IPS-20b (cell line): Measurements from ENCODE around the gene ANOS1.
"Not testable (repeated sequence)": the region's sequence is repeated elsewhere in the genome, so short reads cannot be mapped to it uniquely, and the experiment has no call there.

Source experiments
- H3K27ac ChIP-seq: one replicate; pipeline ENCODE4 v1.5.1; 2013; ENCODE audit warnings: low read length
- H3K27me3 ChIP-seq: 2 replicates; pipeline ENCODE4 v1.6.1; 2013; ENCODE audit warnings: mild to moderate bottlenecking, low read length, inconsistent platforms; ENCODE audit not compliant: insufficient read depth
- H3K36me3 ChIP-seq: 2 replicates; pipeline ENCODE4 v1.6.1; 2013; ENCODE audit warnings: low read depth, mild to moderate bottlenecking, inconsistent platforms, low read length, moderate library complexity; ENCODE audit not compliant: insufficient read depth
- H3K4me1 ChIP-seq: 2 replicates; pipeline ENCODE4 v1.6.1; 2013; ENCODE audit warnings: mild to moderate bottlenecking, control low read depth, inconsistent platforms, low read length, moderate library complexity; ENCODE audit not compliant: insufficient read depth
- H3K4me3 ChIP-seq: 2 replicates; pipeline ENCODE4 v1.5.1; 2013; ENCODE audit warnings: mild to moderate bottlenecking, low read length, inconsistent platforms
- H3K9ac ChIP-seq: 2 replicates; pipeline ENCODE4 v1.6.1; 2013; ENCODE audit warnings: low read depth, mild to moderate bottlenecking, inconsistent platforms, low read length, moderate library complexity
- H3K9me3 ChIP-seq: 2 replicates; pipeline ENCODE4 v1.6.1; 2013; ENCODE audit warnings: mild to moderate bottlenecking, low read depth, low read length, inconsistent platforms; ENCODE audit not compliant: insufficient read depth

Gene ANOS1

DNA sequence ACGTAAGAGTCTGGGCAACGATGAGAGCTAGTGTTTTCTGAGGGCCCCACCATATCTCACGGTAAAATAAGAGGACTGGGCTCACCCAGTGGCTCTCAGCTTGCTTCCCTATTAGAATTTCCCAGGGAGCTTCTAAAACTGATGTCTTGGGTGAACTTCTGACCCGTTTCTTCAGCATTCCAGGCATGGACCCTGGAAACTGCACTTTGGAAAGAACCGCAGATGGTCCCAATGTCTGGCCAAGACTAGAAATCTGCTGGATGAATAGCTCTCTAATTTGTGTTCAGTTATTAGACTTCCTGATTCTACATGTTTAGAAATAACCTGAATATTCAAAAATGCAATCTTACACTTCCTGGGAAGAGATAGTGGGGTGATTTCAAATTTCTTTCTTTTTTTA is 127.8 kb downstream of the ANOS1 start:
- no peaks in the 10 kb centered on the region for H3K36me3 ChIP-seq
- no peaks in the 10 kb centered on the region for H3K9me3 ChIP-seq
- no peak overlapping the region for H3K9ac ChIP-seq
- no peak overlapping the region for H3K27ac ChIP-seq
- no peaks in the 10 kb centered on the region for H3K4me1 ChIP-seq
- H3K4me3 ChIP-seq = no peak overlapping the region
- no peaks in the 10 kb centered on the region for H3K27me3 ChIP-seq

DNA sequence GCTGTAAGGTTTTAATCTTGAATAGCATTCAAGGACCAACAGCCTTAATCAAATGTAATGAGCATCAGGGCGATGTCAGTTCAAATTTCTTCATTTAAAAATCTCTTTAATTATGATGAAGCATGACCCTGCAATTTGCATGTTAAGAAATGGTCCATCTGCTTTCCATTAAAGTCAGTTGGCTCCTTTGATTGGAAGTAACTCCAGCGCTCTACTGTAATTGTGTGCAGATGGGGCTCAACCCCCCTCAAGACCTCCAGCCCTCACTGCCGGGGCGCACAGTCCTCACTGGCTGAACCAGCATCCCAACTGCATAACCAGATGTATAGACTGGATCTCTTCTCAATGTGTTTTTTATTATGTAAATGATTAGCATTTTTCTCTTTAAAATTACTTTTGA is 140.4 kb downstream of the ANOS1 start:
- no peak overlapping the region for H3K4me3 ChIP-seq
- H3K9ac ChIP-seq = no peak overlapping the region

DNA sequence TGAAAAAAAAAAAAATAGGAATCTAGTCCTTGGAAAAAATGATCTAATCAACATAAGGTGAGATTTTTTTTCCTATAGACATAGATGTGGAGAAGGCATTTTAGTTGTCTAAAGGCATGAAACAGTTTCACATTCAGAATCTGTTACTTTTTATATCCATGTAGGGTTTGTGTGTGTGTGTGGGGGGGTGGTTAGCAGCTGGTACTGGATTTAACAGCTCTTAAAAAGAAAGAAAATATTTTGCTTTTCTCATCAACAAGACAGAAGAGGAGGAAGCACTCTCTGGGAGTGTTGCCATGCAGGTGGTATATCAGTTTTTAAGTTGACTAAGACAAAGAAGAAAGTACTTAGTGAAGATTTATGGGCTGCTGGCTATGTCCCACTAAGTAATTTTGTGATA is 145.0 kb downstream of the ANOS1 start:
- no peak overlapping the region for H3K9ac ChIP-seq
- H3K9me3 ChIP-seq = no peaks in the 10 kb centered on the region
- peaks cover 4% of the 10 kb centered on the region; the same call in 1 of the 2 replicates for H3K4me1 ChIP-seq
- peaks cover 46% of the 10 kb centered on the region; the same call in 1 of the 2 replicates for H3K36me3 ChIP-seq
- no peaks in the 10 kb centered on the region for H3K27me3 ChIP-seq
- H3K27ac ChIP-seq = no peak overlapping the region
- no peak overlapping the region for H3K4me3 ChIP-seq

More for the DNA sequence above, 140.4 kb downstream of the ANOS1 start:
- H3K27ac ChIP-seq = no peak overlapping the region
- peaks cover 4% of the 10 kb centered on the region; the same call in 1 of the 2 replicates for H3K4me1 ChIP-seq
- no peaks in the 10 kb centered on the region for H3K9me3 ChIP-seq
- peaks cover 28% of the 10 kb centered on the region; the same call in 1 of the 2 replicates for H3K36me3 ChIP-seq
- H3K27me3 ChIP-seq = no peaks in the 10 kb centered on the region

DNA sequence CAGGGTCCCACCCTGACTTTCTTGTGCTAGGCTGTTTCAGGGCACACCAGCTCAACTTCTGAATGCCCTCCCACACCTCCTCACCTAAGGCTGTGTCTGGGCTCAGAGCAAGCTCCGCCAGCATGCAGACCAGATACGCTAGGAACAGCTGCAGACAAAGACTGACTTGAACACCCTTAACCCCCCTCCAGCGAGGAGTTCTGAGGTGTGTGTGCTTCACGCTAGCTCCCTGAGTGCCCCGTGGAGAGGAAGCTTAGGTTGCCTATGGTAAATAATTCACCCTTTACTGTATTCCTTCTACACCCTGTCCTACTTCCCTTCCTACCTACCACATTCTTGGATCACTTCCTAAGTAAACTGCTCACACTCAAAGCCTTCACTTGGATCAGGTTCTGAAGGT is 152.3 kb downstream of the ANOS1 start:
- Histone ChIP-seq H3K27me3 (no peaks in the 10 kb centered on the region), H3K9ac (no peak overlapping the region), H3K4me1 (no peaks in the 10 kb centered on the region), H3K36me3 (peaks cover 37% of the 10 kb centered on the region; the same call in 1 of the 2 replicates), H3K4me3 (no peak overlapping the region), H3K27ac (no peak overlapping the region), H3K9me3 (no peaks in the 10 kb centered on the region)

DNA sequence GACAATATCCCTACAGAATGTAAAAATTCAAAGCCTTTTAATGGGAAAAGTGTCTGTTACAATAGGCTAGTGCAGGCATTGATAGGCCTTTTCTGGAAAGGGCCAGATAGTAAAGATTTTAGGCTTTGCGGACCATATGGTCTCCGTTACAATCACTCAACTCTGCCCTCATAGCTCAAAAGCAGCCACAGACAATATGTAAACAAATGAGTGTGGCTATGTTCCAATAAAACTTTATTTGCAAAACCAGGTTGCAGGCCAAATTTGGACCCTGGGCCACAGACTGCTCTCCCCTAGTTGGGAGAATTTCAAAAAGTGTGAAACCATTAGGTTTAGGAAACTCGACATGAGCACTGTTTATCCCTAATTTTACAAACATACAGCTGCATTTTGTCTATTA is 155.1 kb downstream of the ANOS1 start:
- H3K4me3 ChIP-seq = no peak overlapping the region
- H3K27me3 ChIP-seq = no peaks in the 10 kb centered on the region
- no peak overlapping the region for H3K27ac ChIP-seq
- no peaks in the 10 kb centered on the region for H3K9me3 ChIP-seq
- peaks cover 24% of the 10 kb centered on the region; the same call in 1 of the 2 replicates for H3K36me3 ChIP-seq
- H3K9ac ChIP-seq = no peak overlapping the region
- H3K4me1 ChIP-seq = no peaks in the 10 kb centered on the region

DNA sequence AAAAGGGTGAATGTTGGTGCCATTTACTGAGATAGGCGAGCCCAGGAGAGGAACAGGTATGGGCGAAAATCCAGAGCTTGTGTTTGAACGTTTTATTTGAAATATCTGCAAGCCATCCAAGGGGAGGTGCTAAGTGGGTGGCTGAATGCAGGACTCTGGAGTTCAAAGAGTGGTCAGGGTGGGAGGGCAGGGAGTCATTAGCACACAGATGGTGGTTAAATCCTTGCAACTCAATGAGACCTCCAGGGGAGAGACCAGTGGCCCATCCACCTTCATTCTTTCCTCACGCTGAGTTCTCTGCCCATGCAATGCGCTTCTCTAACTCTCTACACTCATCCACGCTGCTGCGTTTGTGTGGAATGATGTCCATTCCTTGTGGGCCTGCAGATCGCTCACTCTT is 166.2 kb downstream of the ANOS1 start:
- Histone ChIP-seq H3K4me1 (no peaks in the 10 kb centered on the region), H3K27me3 (no peaks in the 10 kb centered on the region), H3K9ac (no peak overlapping the region), H3K4me3 (no peak overlapping the region), H3K9me3 (no peaks in the 10 kb centered on the region), H3K27ac (no peak overlapping the region), H3K36me3 (peaks cover 55% of the 10 kb centered on the region)

DNA sequence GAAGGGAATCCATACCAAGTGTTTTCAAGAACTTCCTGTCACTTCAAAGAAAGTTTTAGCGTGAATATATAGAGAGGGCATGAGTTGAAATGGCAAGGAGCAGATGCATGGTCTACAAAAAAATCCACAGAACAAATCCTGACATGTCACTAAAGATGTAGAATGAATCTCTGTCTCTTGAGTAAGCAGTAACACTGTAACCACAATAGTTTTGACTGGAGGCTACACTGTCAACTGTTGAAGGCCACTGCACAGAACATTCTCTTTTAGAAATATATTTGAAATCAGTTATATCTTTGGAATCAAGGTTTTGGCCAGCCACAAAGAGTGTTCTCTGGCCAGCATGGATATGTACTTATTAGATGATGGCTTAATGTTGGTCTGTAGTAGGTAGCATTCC is 183.5 kb downstream of the ANOS1 start:
- H3K4me1 ChIP-seq = no peaks in the 10 kb centered on the region
- no peak overlapping the region for H3K4me3 ChIP-seq
- H3K36me3 ChIP-seq = peaks cover 49% of the 10 kb centered on the region; the same call in 1 of the 2 replicates
- H3K9ac ChIP-seq = no peak overlapping the region
- no peaks in the 10 kb centered on the region for H3K9me3 ChIP-seq
- H3K27ac ChIP-seq = no peak overlapping the region
- no peaks in the 10 kb centered on the region for H3K27me3 ChIP-seq

DNA sequence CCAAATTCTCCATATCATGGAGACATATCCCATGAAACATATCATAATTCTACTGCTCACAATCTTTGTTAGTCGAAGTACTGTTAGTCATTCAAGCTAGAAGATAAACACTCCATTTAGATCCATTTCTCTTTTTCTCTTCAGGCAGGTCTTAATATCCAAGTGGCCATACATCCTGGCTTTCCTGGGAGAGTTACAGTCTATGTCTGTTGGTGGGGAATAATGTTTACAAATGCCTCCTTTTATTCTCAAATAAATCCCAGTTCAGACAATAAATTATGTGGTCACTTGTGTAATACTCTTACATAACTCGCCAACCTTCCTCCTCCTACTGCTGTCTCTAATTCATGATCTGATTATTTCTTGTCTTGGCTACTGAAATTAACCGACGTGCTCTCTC is 185.2 kb downstream of the ANOS1 start:
- Histone ChIP-seq H3K9me3 (no peaks in the 10 kb centered on the region), H3K4me1 (no peaks in the 10 kb centered on the region), H3K36me3 (peaks cover 42% of the 10 kb centered on the region; the same call in 1 of the 2 replicates), H3K27ac (no peak overlapping the region), H3K4me3 (no peak overlapping the region), H3K27me3 (no peaks in the 10 kb centered on the region), H3K9ac (no peak overlapping the region)

DNA sequence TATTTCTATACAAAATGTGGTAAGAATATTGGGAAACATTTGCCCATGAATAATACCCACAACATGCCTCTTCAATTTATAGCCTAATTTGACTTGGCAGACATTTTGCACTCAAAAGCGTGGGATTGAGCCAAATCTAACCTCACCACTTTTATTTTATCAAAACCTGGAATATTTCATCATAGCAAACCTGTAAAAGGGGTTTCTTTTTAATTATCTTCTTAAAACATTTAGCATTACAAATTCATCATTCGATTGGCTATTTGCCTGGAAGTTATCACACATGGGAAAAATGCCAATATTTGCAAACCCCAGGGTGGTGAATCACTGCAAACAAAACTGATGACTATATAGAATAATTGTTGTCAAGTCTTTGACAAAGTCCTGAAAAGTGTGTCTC is 211.1 kb downstream of the ANOS1 start:
- no peak overlapping the region for H3K9ac ChIP-seq
- no peaks in the 10 kb centered on the region for H3K4me1 ChIP-seq
- H3K9me3 ChIP-seq = no peaks in the 10 kb centered on the region
- H3K36me3 ChIP-seq = no peaks in the 10 kb centered on the region
- no peaks in the 10 kb centered on the region for H3K27me3 ChIP-seq
- H3K4me3 ChIP-seq = no peak overlapping the region
- H3K27ac ChIP-seq = no peak overlapping the region

DNA sequence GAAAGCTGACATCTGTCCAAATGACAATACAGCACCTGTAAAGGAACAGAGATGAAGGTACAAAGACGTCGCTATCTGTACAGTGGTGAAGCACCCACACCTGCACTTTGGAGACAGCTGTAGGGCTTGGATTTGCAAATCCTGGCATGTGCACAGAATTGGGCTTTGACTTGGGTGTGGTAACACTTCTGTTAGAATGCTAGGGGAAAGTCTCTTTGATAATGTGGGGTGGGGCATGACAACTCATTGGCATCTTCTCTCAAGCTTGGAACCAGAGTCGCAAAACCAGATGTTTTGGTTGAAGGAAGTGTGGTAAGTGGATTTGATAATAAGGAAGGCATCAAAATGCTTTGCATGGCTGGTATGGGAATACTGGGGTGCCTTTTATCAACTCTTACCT is 211.8 kb downstream of the ANOS1 start:
- H3K36me3 ChIP-seq = no peaks in the 10 kb centered on the region
- H3K9me3 ChIP-seq = no peaks in the 10 kb centered on the region
- H3K27me3 ChIP-seq = no peaks in the 10 kb centered on the region
- H3K4me3 ChIP-seq = no peak overlapping the region
- no peak overlapping the region for H3K9ac ChIP-seq
- H3K4me1 ChIP-seq = no peaks in the 10 kb centered on the region
- H3K27ac ChIP-seq = no peak overlapping the region

DNA sequence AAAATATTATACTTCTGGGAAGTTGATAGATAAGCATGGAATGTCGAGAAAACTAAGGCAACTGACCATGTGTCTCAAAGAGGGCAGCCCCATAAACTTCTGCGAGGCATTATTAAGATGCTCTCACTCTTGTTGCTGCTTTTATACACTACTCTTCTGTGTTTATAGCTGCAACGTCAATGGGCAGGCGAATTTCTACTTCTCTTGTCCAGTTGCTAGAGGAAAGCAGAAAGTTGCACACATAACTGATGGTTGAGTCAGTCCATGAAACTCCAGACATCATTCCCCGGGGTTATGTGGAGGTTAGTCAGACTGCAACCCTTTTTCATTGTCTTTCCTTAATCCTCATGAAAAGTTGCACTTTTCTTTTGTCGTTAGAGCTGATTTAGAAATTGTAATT is 227.5 kb downstream of the ANOS1 start:
- Histone ChIP-seq H3K27me3 (no peaks in the 10 kb centered on the region), H3K9me3 (no peaks in the 10 kb centered on the region), H3K27ac (no peak overlapping the region), H3K36me3 (no peaks in the 10 kb centered on the region), H3K4me3 (no peak overlapping the region), H3K9ac (no peak overlapping the region), H3K4me1 (no peaks in the 10 kb centered on the region)

DNA sequence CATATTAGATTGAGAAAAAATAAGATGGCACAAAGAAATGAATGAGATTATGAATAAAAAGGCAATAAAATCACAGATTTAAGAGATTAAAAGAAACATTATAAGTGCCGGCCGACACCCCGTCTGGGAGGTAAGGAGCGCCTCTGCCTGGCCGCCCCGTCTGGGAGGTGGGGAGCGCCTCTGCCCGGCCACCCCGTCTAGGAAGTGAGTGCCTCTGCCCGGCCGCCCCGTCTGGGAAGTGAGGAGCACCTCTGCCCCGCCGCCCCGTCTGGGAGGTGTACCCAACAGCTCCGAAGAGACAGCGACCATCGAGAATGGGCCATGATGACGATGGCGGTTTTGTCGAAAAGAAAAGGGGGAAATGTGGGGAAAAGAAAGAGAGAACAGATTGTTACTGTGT is 229.8 kb downstream of the ANOS1 start:
- not testable (repeated sequence) for H3K4me3 ChIP-seq, H3K4me1 ChIP-seq, H3K27me3 ChIP-seq, H3K36me3 ChIP-seq, H3K9me3 ChIP-seq, H3K9ac ChIP-seq, H3K27ac ChIP-seq

DNA sequence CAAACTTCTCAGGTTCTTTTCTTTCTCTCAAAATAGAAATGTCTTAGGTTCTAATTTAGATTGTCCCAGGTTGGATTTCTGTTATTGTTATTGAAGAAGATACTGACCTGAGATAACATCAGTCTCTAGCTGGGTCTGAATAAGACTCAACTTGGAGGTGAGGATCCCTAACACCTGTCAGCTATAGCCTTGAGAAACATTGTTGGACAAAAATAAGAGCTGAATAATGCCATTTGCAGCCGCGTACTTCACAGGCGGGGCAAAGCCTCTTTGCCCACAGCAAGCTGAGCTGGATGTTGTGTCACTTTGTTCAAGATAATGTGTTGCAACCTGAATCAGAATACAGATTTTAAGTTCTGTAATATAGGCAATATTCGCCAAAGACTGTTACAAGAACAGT is 231.7 kb downstream of the ANOS1 start:
- no peak overlapping the region for H3K9ac ChIP-seq
- no peaks in the 10 kb centered on the region for H3K9me3 ChIP-seq
- H3K36me3 ChIP-seq = no peaks in the 10 kb centered on the region
- no peak overlapping the region for H3K4me3 ChIP-seq
- H3K27me3 ChIP-seq = no peaks in the 10 kb centered on the region
- no peaks in the 10 kb centered on the region for H3K4me1 ChIP-seq
- no peak overlapping the region for H3K27ac ChIP-seq
